Chondrocyte (in vitro differentiated cells): ENCODE data around the gene NPHP4. TPM values are rescaled to one million over a fixed set of nuclear protein-coding genes. Genes with fewer than 3 reads are reported as not detected.

Experiments used
- DNase-seq: peaks from one replicate; pipeline ENCODE4 v3.0.0; 2021; ENCODE audit warnings: mixed read lengths, low spot score
- H3K27ac Mint-ChIP-seq: one replicate; pipeline ENCODE4 v1.8.0; 2021; ENCODE audit warnings: mild to moderate bottlenecking, moderate library complexity, mixed read lengths; ENCODE audit not compliant: unreplicated experiment
- H3K27me3 Mint-ChIP-seq: 2 replicates; pipeline ENCODE4 v1.8.0; 2021; ENCODE audit warnings: low read depth, mixed read lengths
- H3K36me3 Mint-ChIP-seq: 2 replicates; pipeline ENCODE4 v1.8.0; 2021; ENCODE audit warnings: low read depth, mixed read lengths
- H3K4me1 Mint-ChIP-seq: 2 replicates; pipeline ENCODE4 v1.8.0; 2021; ENCODE audit warnings: low read depth, mild to moderate bottlenecking, mixed read lengths
- H3K4me3 Mint-ChIP-seq: one replicate; pipeline ENCODE4 v1.8.0; 2021; ENCODE audit warnings: mild to moderate bottlenecking, moderate library complexity, mixed read lengths; ENCODE audit not compliant: unreplicated experiment
- H3K9me3 Mint-ChIP-seq: 2 replicates; pipeline ENCODE4 v1.8.0; 2021; ENCODE audit warnings: low read depth, mixed read lengths
- CTCF ChIP-seq: fragments of 200-600 bp; sonication (generic); IDR thresholded peaks from 2 replicates; pipeline ENCODE4 v1.5.0; 2021; ENCODE audit warnings: antibody characterized with exemption, mild to moderate bottlenecking, moderate library complexity
- total RNA-seq: library from RNA; stranded (reverse); gene quantifications from 3 replicates; pipeline ENCODE4 v1.2.1, GENCODE V29; 2021

Gene NPHP4
- total RNA-seq, 1 donor from 2014 or later: 8.7 TPM

- no peak for TF ChIP-seq CTCF
- no peak for DNase-seq
- Mint-ChIP-seq H3K4me1 (peaks cover 8% of the 10 kb centered on the region), H3K4me3 (no peak overlapping the region), H3K36me3 (peaks cover 3% of the 10 kb centered on the region), H3K27ac (no peak overlapping the region), H3K9me3 (no peaks in the 10 kb centered on the region), H3K27me3 (peaks cover 25% of the 10 kb centered on the region)
Observed at GRCh38 chr1:6038603-6039002, 46.4 kb upstream of the NPHP4 start.

GRCh38 chr1:6037338-6037762, 45.1 kb upstream of the NPHP4 start:
- Mint-ChIP-seq H3K9me3 (no peaks in the 10 kb centered on the region), H3K4me1 (peaks cover 8% of the 10 kb centered on the region), H3K27ac (peak overlapping the region; percentile 36), H3K36me3 (peaks cover 3% of the 10 kb centered on the region), H3K27me3 (peaks cover 35% of the 10 kb centered on the region), H3K4me3 (no peak overlapping the region)
- DNase-seq: no peak
- TF ChIP-seq CTCF: no peak

- Mint-ChIP-seq H3K27ac (no peak overlapping the region), H3K4me1 (peaks cover 8% of the 10 kb centered on the region), H3K4me3 (no peak overlapping the region), H3K9me3 (no peaks in the 10 kb centered on the region), H3K36me3 (no peaks in the 10 kb centered on the region), H3K27me3 (peaks cover 35% of the 10 kb centered on the region)
- TF ChIP-seq CTCF: peak; percentile 19
- DNase-seq: no peak
Observed at GRCh38 chr1:6035719-6036118, 43.5 kb upstream of the NPHP4 start.

- no peaks in the 10 kb centered on the region for H3K36me3 Mint-ChIP-seq
- peaks cover 8% of the 10 kb centered on the region for H3K4me1 Mint-ChIP-seq
- no peak overlapping the region for H3K27ac Mint-ChIP-seq
- peaks cover 39% of the 10 kb centered on the region for H3K27me3 Mint-ChIP-seq
- H3K4me3 Mint-ChIP-seq: no peak overlapping the region
- no peak for TF ChIP-seq CTCF
- no peaks in the 10 kb centered on the region for H3K9me3 Mint-ChIP-seq
- DNase-seq: no peak
Observed at GRCh38 chr1:6035303-6035702, 43.1 kb upstream of the NPHP4 start.

GRCh38 chr1:6034750-6035096, 42.5 kb upstream of the NPHP4 start:
- no peak for DNase-seq
- H3K4me1 Mint-ChIP-seq: peaks cover 8% of the 10 kb centered on the region
- H3K27ac Mint-ChIP-seq: no peak overlapping the region
- H3K4me3 Mint-ChIP-seq: no peak overlapping the region
- TF ChIP-seq CTCF: peak; percentile 51
- H3K36me3 Mint-ChIP-seq: no peaks in the 10 kb centered on the region
- H3K27me3 Mint-ChIP-seq: peaks cover 36% of the 10 kb centered on the region
- no peaks in the 10 kb centered on the region for H3K9me3 Mint-ChIP-seq
